Body of pancreas (tissue), 4 donors: Measurements from ENCODE around the gene VWA8. TPM values are rescaled to one million over a fixed set of nuclear protein-coding genes. Genes with fewer than 3 reads are reported as not detected.

Experiments used
- ATAC-seq: fragments of 150-250 bp; one replicate; pipeline ENCODE4 v1.9.1; 2016
- DNase-seq, 4 donors: peaks; one replicate each; pipeline ENCODE4 v3.0.0-alpha.2; 2019
- H3K27ac ChIP-seq, 4 donors: fragments of 200-600 bp; sonication (generic); 1 replicate in 3 of 4; 2 replicates in 1 of 4; pipeline versions ENCODE4 v1.5.1 to v1.6.1; 2016 to 2019; ENCODE audit warnings: mild to moderate bottlenecking in 1 of 4, mixed read lengths in 1 of 4, moderate library complexity in 1 of 4
- H3K27me3 ChIP-seq, 2 donors: fragments of 200-600 bp; sonication (generic); one replicate each; pipeline ENCODE4 v1.6.0; 2016; ENCODE audit warnings: mild to moderate bottlenecking in 1 of 2
- H3K36me3 ChIP-seq, 2 donors: fragments of 200-600 bp; sonication (generic); replicated peaks in 1 of 2; 2 replicates each; pipeline ENCODE4 v1.5.1; 2016; ENCODE audit warnings: low read depth in 2 of 2; ENCODE audit not compliant: insufficient read depth in 1 of 2
- H3K4me1 ChIP-seq: fragments of 200-600 bp; sonication (generic); one replicate; pipeline ENCODE4 v1.6.0; 2016
- H3K4me3 ChIP-seq, 2 donors: fragments of 200-600 bp; sonication (generic); 1 replicate in 1 of 2; 2 replicates in 1 of 2; pipeline ENCODE4 v1.5.1; 2016 to 2019
- H3K9me3 ChIP-seq, 3 donors: fragments of 200-600 bp; sonication (generic); 1 replicate in 2 of 3; 2 replicates in 1 of 3; pipeline ENCODE4 v1.5.1; 2016
- POLR2A ChIP-seq, 3 donors: fragments of 450-650 bp; IDR thresholded peaks; one replicate each; pipeline ENCODE4 v1.6.1; 2016; ENCODE audit warnings: antibody characterized with exemption in 3 of 3, mild to moderate bottlenecking in 2 of 3
- WGBS, 2 donors: methylation state at CpG; one replicate each; pipeline ENCODE4 v1.1.5; 2017; 5-methylcytosine and 5-hydroxymethylcytosine counted together
- intact Hi-C: fragments of 100-400 bp; cut with DNase I; formaldehyde crosslinking; loops from one replicate; pipeline ENCODE4 v1.15.1; 2023
- total RNA-seq, 2 donors: library from RNA; depleted of rRNA; stranded (reverse); fragments of >200 nt; gene quantifications; one replicate each; pipeline ENCODE4 v1.1.0, GENCODE V29; 2016
- TF ChIP-seq, protein P1 (sequence below), 7 experiments: fragments of 450-650 bp in 4 of 7; fragments of 200-600 bp in 3 of 7; sonication (generic) in 3 of 7; IDR thresholded peaks; one replicate each; pipeline ENCODE4 v1.5.1; 2016 to 2019; ENCODE audit warnings: antibody characterized with exemption in 7 of 7

Gene VWA8
- total RNA-seq, 2 donors from 2014 or later, result 15.8 to 29.3 TPM

DNA sequence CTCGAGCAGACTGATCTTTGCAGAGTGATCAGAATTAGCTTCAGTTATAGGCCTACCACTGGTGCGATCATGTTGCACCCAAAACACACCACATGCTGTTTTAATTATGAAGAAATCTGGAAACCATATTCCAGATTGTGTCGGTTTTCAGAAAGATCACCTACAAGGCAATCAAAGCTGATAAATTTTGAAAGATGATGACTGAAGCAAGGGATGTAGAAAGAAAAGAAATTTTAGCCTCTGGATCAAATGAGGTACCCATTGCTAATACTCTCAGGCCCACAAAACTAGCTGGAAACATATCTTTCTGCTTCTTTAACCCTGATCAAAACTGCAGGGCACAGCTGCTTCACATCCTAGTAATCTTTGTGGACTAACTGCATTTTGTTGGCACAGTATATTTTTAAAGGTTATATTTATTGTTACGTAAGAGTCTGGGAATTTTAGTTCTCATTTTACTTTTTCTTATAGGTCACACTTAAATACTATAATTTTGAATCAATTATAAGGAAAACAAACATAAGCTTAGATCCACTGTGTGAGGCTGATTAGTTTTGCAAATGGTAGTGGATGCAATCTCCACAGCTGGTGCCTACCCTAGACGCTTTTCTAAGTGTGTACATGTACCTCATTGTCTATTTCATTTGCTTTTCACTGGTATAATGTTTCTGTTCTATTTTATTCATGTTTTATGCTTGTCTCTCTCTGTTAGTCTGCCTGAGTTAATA lies 352.6 kb downstream of the VWA8 start:
- WGBS, 2 donors, result 90 to 92% methylated on average over 5 of the region's 5 CpGs
- H3K27ac ChIP-seq, result no peak overlapping the region

GRCh38 chr13:41606646-41607045 lies 354.3 kb downstream of the VWA8 start:
- no peak for ATAC-seq
- Histone ChIP-seq H3K4me1 (no peaks in the 10 kb centered on the region), H3K9me3 (no peaks in the 10 kb centered on the region), H3K27me3 (no peaks in the 10 kb centered on the region), H3K36me3 (peaks cover 0 to 2% of the 10 kb centered on the region in 2 donors), H3K4me3 (no peak overlapping the region), H3K27ac (no peak overlapping the region)
- TF ChIP-seq POLR2A (IDR thresholded peaks at IDR 0.05), result no peak
- TF ChIP-seq, protein P1, sequence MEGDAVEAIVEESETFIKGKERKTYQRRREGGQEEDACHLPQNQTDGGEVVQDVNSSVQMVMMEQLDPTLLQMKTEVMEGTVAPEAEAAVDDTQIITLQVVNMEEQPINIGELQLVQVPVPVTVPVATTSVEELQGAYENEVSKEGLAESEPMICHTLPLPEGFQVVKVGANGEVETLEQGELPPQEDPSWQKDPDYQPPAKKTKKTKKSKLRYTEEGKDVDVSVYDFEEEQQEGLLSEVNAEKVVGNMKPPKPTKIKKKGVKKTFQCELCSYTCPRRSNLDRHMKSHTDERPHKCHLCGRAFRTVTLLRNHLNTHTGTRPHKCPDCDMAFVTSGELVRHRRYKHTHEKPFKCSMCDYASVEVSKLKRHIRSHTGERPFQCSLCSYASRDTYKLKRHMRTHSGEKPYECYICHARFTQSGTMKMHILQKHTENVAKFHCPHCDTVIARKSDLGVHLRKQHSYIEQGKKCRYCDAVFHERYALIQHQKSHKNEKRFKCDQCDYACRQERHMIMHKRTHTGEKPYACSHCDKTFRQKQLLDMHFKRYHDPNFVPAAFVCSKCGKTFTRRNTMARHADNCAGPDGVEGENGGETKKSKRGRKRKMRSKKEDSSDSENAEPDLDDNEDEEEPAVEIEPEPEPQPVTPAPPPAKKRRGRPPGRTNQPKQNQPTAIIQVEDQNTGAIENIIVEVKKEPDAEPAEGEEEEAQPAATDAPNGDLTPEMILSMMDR (IDR thresholded peaks at IDR 0.05), result no peak
- intact Hi-C loops, result no loop called here
- DNase-seq, result no peak
- 98 to 100% methylated on average over 2 of the region's 2 CpGs for WGBS, 2 donors

More for the DNA sequence above, 352.6 kb downstream of the VWA8 start:
- H3K9me3 ChIP-seq, result no peaks in the 10 kb centered on the region
- DNase-seq (no peak), ATAC-seq (no peak)
- no peaks in the 10 kb centered on the region for H3K4me1 ChIP-seq
- H3K27me3 ChIP-seq, result no peaks in the 10 kb centered on the region
- peaks cover 0 to 2% of the 10 kb centered on the region in 2 donors for H3K36me3 ChIP-seq
- TF ChIP-seq, protein P1 (IDR thresholded peaks at IDR 0.05), result no peak
- no peak for TF ChIP-seq POLR2A (IDR thresholded peaks at IDR 0.05)
- H3K4me3 ChIP-seq, result no peak overlapping the region
- intact Hi-C loops, result no loop called here

GRCh38 chr13:41605319-41606285 lies 355.3 kb downstream of the VWA8 start:
- intact Hi-C loops, result no loop called here
- H3K27me3 ChIP-seq, result no peaks in the 10 kb centered on the region
- WGBS, 2 donors, result 83 to 84% methylated on average over 5 of the region's 5 CpGs
- H3K4me1 ChIP-seq, result no peaks in the 10 kb centered on the region
- no peaks in the 10 kb centered on the region for H3K9me3 ChIP-seq
- ATAC-seq, result no peak
- peaks cover 0 to 2% of the 10 kb centered on the region in 2 donors for H3K36me3 ChIP-seq
- TF ChIP-seq, protein P1 (IDR thresholded peaks at IDR 0.05), result no peak
- no peak for TF ChIP-seq POLR2A (IDR thresholded peaks at IDR 0.05)
- no peak overlapping the region for H3K4me3 ChIP-seq
- DNase-seq, result no peak
- no peak overlapping the region for H3K27ac ChIP-seq

GRCh38 chr13:41603917-41604316 lies 357.0 kb downstream of the VWA8 start:
- TF ChIP-seq, protein P1 (IDR thresholded peaks at IDR 0.05), result no peak
- no peak for TF ChIP-seq POLR2A (IDR thresholded peaks at IDR 0.05)
- DNase-seq (peak in 1 of 4 donors; percentile 31), ATAC-seq (no peak)
- WGBS, 2 donors, result 93 to 100% methylated on average over 1 of the region's 1 CpG
- Histone ChIP-seq H3K4me1 (no peaks in the 10 kb centered on the region), H3K27me3 (no peaks in the 10 kb centered on the region), H3K27ac (no peak overlapping the region), H3K36me3 (peaks cover 0 to 2% of the 10 kb centered on the region in 2 donors), H3K4me3 (no peak overlapping the region), H3K9me3 (no peaks in the 10 kb centered on the region)
- intact Hi-C loops, result no loop called here
